ENCODE data around the gene REPS2. TPM values are rescaled to one million over a fixed set of nuclear protein-coding genes. Genes with fewer than 3 reads are reported as not detected.

Gene REPS2
- total and polyA plus RNA-seq, 2 experiments from 2014 or later = 1.2 to 4.4 TPM

GRCh38 chrX:17183566-17183965, 237.1 kb downstream of the REPS2 start:
- no peak overlapping the region for H3K4me2 ChIP-seq
- H3F3A ChIP-seq (replicated peaks; ENCODE audit: low read depth) = no peaks in the 10 kb centered on the region
- H3K4me3 ChIP-seq = no peak overlapping the region
- no peaks in the 10 kb centered on the region for H4K20me1 ChIP-seq (replicated peaks; ENCODE audit: insufficient read depth)
- no peak for ATAC-seq
- H3K9me2 ChIP-seq (ENCODE audit: insufficient read depth) = no peaks in the 10 kb centered on the region
- H3K27ac Mint-ChIP-seq = no peak overlapping the region
- H3K79me2 ChIP-seq (replicated peaks; ENCODE audit: insufficient read depth) = no peaks in the 10 kb centered on the region
- H3K27ac ChIP-seq (ENCODE audit: low read depth) = no peak overlapping the region
- DNase-seq (ENCODE audit: low spot score) = peak; percentile 24
- no peaks in the 10 kb centered on the region for H3K27me3 ChIP-seq (ENCODE audit: insufficient read depth)
- no peaks in the 10 kb centered on the region for H3K9me3 Mint-ChIP-seq
- no peaks in the 10 kb centered on the region for H3K27me3 Mint-ChIP-seq (ENCODE audit: insufficient read depth, low read depth, poor library complexity)
- no peak overlapping the region for H3K4me3 Mint-ChIP-seq
- H2AFZ ChIP-seq = no peak overlapping the region
- TF ChIP-seq ZNF462 (CRISPR knock-in tag; IDR thresholded peaks at IDR 0.05) = no peak
- no peak for TF ChIP-seq ZNF114 (CRISPR knock-in tag; IDR thresholded peaks at IDR 0.05)
- no peak for TF ChIP-seq REST (IDR thresholded peaks at IDR 0.05; ENCODE audit: unreplicated experiment)
- no peak for TF ChIP-seq JUNB (IDR thresholded peaks at IDR 0.05; ENCODE audit: unreplicated experiment)
- no peak for TF ChIP-seq NANOG (IDR thresholded peaks at IDR 0.05; ENCODE audit: borderline replicate concordance)
- H3K36me3 Mint-ChIP-seq (ENCODE audit: low read depth) = no peaks in the 10 kb centered on the region
- no peaks in the 10 kb centered on the region for H3K4me1 ChIP-seq (ENCODE audit: insufficient read depth)
- H3K36me3 ChIP-seq (ENCODE audit: insufficient read depth) = no peaks in the 10 kb centered on the region
- peaks cover 5% of the 10 kb centered on the region; the same call in 1 of the 3 replicates for H3K4me1 Mint-ChIP-seq

Measured in GM23338 (cell line).